ENCODE measurements around the gene FLNB.
"Not testable (repeated sequence)": the region's sequence is repeated elsewhere in the genome, so short reads cannot be mapped to it uniquely, and the experiment has no call there.

FLNB gene

DNA sequence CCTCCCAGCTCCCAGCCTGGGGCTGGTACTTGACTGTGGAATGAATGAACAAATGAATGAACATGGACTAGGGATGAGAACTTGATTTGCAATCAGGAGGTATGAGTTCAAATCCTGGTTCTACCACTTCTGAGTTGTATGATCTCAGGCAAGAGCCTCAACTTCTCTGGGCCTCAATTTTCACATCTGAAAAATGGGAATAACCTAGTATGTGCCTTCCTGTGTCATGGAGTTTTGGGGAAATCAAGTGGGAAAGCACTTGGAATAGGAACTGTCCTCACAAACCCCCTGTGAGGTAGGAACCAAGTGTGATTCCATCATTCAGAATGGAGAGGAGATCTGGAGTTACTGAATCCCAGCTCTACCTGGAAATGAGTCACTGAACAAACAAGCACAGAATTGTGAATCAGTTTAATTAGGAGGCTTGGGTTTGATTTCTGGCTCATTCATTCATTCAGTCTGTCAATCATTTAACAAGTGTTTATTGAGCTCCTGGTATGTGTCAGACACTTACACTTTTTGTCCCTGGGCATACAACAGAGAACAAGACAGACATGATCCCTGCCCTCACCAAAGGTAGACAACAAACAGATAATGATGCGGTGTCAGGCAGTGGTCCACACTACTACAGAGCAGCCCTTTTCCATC, 172.8 kb downstream of the FLNB start:
- DNase-seq (ENCODE audit: low read depth in 3 of 3), result no peak

DNA sequence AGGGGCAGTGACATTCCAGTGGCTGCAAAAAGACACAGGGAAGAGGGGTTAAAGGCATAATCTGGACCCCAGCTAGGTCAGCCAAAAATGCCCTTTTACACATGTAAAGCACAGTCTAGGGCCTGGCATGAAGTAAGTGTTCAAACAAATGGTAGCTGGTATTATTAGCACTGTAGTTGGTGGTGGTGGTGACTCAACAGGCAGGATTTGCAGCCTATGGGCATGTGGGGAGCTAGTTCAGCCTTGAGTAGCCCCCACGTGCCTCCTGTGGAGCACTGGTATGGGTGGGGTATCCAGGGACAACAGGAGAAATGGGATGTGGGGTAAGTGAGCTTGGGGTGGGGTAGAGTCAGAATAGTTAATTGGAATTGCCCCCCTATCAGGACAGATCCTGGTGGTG, 175.0 kb downstream of the FLNB start:
- no peak for DNase-seq (ENCODE audit: low read depth in 3 of 3)

- no peak for DNase-seq (ENCODE audit: low read depth in 3 of 3)
Observed at GRCh38 chr3:58183891-58184290, 175.7 kb downstream of the FLNB start.

- DNase-seq (ENCODE audit: low read depth in 3 of 3), result no peak
Observed at GRCh38 chr3:58184309-58184981, 176.2 kb downstream of the FLNB start.

- DNase-seq (ENCODE audit: low read depth in 3 of 3), result no peak
Observed at GRCh38 chr3:58184982-58185360, 176.7 kb downstream of the FLNB start.

GRCh38 chr3:58188173-58188564, 179.9 kb downstream of the FLNB start:
- DNase-seq (ENCODE audit: low read depth in 3 of 3), result no peak

DNA sequence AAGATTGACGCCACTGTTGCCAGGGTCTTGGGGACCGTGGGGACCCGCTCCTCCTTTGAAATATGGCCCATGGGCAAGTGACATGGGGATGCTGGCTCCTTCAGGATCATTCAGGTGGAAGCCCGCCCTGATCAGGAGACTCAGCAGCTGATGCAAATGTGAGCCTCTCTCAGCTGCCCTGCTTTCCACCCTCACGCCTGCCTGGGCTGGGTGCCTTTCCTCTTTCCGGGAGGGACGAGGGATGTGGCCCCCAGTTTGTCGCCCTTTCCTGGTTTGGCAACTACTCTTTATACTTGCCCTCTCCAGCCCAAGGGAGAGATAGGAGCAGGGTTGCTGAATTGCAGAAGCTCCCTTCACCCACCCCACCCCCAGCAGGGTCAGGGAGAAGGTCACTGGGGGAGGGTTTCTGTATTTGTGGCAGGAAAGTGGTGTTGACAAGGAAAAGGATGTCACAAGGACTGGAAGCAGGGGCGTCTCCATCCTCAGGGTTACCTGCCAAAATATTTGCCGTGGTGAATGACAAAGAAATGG, 180.8 kb downstream of the FLNB start:
- no peak for DNase-seq (ENCODE audit: low read depth in 3 of 3)

- DNase-seq (ENCODE audit: low read depth in 3 of 3), result no peak
Observed at GRCh38 chr3:58189691-58190090, 181.5 kb downstream of the FLNB start.

DNA sequence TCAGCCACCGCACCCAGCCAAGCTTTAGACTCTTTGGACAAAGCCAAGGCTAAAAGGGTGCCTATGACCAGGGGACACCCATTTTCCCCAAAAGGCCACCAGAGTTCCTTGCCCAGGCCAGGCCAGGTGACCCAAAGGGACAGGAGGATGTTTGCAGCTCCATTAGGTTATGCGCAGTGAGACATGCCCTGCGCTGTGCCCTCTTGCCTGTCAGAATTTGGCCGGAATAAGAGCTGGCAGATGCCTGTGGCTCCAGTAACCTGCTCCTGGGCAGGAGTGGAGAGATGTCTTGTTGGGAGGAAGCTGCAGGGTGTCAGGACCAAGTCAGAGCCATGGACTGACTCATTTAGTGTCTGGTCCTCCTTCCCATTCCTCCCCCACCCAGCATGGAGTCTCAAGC, 182.1 kb downstream of the FLNB start:
- no peak for DNase-seq (ENCODE audit: low read depth in 3 of 3)

DNA sequence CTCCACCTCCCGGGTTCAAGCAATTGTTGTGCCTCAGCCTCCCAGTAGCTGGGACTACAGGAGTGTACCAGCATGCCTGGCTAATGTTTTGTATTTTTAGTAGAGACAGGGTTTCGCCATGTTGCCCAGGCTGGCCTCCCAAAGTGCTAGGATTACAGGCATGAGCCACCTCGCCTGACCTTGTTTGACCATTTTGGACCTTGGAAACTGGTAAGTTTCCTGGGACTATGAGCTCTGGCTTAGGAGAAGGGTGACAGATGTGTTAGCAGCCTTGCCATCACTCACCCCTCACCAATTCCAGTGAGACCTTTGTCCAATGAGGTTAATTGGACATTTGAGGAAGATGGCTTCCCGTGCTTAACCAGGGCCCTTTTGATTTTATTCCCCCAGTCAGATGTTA, 182.7 kb downstream of the FLNB start:
- DNase-seq (ENCODE audit: low read depth in 3 of 3), result no peak

- no peak for DNase-seq (ENCODE audit: low read depth in 3 of 3)
Observed at GRCh38 chr3:58191361-58191991, 183.3 kb downstream of the FLNB start.

DNA sequence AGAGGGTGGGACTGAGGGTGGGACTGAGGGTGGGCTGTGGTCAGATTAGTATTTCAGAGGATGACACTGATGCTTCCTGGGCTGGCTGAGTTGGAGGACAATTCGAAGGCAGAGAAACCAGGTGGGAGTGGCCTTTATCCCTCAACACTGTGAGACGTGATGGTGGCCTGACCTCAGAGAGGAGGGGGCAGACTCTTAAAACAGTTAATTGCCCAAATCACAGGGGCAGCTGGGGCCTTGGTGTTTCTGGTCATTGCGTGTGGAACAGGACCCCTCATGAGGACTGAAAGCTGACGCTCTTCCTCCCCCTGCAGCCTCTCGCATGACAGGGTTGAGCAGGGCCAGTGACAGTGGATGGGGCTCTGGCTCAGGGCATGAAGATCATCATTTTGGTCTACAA, 183.8 kb downstream of the FLNB start:
- DNase-seq (ENCODE audit: low read depth in 3 of 3), result no peak

DNA sequence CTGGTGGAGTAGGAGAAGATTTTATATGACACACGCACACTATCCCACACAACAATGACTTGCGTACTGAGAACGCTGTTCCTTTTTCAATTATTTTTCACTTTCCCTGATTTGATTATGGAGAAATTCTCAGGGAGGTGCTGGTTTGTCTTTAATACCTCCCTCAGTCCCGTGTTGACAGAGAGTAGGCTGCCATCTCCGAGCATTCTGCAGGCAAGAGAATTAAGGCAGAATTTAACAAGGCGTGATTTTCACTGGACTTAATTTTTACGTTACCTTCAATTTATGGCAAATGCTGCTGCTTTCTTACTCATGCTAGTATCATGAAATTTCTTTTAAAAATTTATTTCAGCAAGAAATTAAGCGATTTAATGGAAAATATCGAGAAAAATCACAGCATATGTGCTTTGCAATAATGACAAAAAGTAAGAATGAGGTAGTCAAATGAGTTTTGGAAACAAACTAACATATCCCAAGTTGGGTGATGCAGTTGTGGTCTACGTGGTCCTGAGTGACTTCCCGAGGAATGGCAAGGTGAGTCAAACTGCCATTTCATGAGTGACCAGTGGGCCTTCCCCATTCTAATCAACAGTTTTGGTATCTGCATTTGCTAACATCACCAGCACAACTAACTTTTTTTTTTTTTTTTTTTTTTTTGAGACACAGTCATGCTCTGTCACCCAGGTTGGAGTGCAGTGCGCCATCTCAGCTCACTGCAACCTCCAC, 185.6 kb downstream of the FLNB start:
- DNase-seq (ENCODE audit: low read depth in 3 of 3), result no peak

GRCh38 chr3:58197588-58197987, 189.4 kb downstream of the FLNB start:
- DNase-seq (ENCODE audit: low read depth in 3 of 3), result no peak

GRCh38 chr3:58198362-58198761, 190.1 kb downstream of the FLNB start:
- no peak for DNase-seq (ENCODE audit: low read depth in 3 of 3)

DNA sequence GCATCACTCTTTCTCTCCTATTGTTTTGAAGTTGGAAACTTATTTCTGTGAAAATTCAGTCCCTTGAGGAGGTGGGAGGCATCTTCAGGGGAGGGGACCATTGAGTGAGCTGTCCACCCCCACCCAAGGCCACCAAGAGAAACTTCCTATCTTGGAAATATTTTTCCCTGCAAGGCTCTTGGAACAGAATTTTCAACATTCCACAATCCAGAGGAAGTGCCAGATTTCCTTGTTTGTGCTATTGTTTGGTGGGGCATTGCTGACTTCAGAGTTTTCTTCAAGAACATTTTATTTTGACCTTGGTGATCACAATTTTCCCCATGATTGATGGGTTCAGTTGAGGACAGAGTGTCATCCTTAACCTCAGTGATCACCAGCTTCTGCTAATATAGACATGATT, 190.6 kb downstream of the FLNB start:
- no peak for DNase-seq (ENCODE audit: low read depth in 3 of 3)

DNA sequence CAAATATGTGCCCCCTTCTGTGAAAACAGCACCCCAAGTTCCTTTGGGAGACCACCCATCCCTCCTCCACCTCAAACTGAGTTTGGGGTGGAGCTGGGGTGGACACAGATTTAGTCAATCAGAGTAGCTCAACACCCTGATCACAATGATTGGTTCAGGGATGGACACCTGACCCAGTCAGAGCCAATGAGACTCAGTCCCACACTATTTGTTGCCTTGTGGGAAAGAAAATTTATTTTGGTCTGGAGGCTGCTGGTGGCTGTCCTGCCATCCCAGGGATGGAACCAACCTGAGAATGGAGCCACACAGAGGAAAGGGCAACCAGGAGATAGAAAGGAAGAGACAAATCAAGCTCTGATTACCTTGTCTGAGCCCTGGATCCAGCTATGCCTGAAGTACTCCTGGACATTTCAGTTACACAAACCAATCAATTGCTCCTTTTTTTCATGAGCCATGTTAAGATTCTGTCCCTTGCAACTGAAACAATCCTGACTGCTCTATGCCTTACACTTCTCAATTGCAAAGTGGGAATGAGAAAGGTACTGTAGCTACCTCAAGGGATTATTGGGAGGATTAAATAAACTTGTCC, 192.0 kb downstream of the FLNB start:
- DNase-seq (ENCODE audit: low read depth in 3 of 3), result no peak

DNA sequence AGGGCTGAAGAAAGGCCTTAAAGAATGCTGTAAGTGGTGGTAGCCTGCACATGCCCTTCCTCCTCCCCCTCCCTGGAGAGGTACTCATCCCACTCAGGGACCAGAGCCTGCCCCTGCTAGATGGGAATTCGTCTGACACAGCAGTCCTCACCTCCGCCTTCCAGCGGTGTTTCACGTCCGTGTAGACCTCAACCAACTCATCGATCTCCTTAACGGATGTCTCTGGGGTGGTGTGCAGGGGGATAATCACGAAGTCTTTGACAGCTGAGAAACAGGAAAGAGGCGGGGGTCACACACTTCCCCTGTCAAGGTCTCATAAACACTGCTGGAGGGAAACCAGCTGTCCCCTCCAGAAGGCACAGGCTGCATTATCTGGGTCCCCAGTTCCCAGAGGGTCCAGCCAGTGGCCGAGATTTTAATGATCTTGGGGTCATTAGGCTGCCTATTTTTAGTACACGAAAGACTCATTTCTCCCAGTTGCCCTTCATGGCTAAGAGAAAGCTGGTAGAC, 192.7 kb downstream of the FLNB start:
- DNase-seq (ENCODE audit: low read depth in 3 of 3), result no peak

GRCh38 chr3:58201451-58201850, 193.2 kb downstream of the FLNB start:
- DNase-seq (ENCODE audit: low read depth in 3 of 3), result not testable (repeated sequence)

GRCh38 chr3:58202917-58203360, 194.7 kb downstream of the FLNB start:
- DNase-seq (ENCODE audit: low read depth in 3 of 3), result no peak

GRCh38 chr3:58203541-58203940, 195.3 kb downstream of the FLNB start:
- no peak for DNase-seq (ENCODE audit: low read depth in 3 of 3)

GRCh38 chr3:58204720-58205119, 196.5 kb downstream of the FLNB start:
- no peak for DNase-seq (ENCODE audit: low read depth in 3 of 3)
